Measurements from ENCODE around the gene DTX1.

DTX1 gene

DNA sequence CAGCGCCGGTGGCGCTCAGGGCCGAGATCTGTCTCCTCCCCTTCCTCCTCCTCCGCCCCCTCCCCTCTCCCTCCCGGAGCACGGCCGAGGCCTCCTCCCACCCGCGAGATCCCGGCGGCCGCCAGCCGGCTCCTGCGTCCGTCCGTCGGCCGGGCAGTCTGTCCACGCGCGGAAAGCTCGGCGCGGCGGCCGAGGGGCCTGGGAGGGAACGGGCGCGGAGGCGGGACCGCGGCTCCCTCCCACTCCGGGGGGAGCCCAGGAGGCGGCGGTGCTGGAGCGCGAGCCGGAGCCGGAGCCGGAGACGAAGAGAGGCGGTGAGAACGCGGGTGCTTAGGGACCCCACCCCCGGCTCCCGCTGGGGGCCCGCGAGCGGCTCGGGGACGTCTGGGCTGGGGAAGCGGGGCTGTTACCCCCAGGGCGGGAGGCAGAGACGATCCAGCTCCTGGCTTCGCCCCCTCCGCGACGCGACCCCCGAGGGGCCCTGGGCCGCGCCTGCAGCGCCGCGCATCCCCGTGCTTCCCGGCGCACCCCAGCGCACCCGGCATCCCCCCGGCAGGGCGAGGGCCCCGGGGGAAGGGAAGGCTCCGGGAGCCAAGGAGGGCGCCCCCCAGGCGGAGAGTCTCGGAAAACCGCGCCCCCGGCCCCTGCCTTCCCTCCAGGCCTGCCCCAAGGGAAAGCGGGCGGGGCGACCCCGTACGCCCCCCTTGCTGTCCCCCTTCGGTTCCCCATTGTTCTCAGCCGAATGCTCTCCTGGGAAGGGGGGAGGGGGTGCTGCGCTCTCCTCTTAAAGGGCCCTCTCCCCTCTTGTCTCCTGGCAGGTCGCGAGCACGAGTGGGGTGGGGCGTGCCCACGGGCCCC is at the start of gene DTX1:
TSS of gene DTX1 (plus strand) at position 100 of the 858 bp plus-strand sequence. CDS start 1,463 bp downstream, outside the sequence.
- DNase-seq (ENCODE audit: low read depth in 1 of 2, low spot score in 1 of 2), result peak in 1 of 2 donors; percentile 6

- DNase-seq (ENCODE audit: low read depth in 1 of 2, low spot score in 1 of 2), result no peak
These were observed 49.4 kb upstream of the DTX1 start for GRCh38 chr12:113007166-113007565.

GRCh38 chr12:113010701-113011100 is 45.8 kb upstream of the DTX1 start:
- no peak for DNase-seq (ENCODE audit: low read depth in 1 of 2, low spot score in 1 of 2)

DNA sequence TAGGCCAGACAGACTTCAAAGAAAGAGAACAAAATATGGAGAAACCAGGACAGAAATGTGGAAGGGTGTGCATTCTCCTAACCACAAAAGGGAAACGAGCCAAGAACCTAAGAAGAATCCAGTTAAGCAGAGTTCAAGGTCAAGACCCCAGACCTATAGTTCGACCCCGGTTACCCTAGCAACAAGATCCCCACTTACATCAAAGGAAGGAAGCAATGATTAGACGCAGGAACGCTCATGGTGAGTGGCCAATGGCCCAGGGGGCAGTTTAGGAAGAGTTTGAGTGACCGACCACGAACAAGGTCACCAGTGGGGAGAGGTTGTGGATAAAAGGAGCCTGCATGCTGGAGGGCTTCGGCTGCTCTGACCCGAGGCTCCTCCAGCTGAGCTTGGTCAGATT is 42.0 kb upstream of the DTX1 start:
- no peak for DNase-seq (ENCODE audit: low read depth in 1 of 2, low spot score in 1 of 2)

DNA sequence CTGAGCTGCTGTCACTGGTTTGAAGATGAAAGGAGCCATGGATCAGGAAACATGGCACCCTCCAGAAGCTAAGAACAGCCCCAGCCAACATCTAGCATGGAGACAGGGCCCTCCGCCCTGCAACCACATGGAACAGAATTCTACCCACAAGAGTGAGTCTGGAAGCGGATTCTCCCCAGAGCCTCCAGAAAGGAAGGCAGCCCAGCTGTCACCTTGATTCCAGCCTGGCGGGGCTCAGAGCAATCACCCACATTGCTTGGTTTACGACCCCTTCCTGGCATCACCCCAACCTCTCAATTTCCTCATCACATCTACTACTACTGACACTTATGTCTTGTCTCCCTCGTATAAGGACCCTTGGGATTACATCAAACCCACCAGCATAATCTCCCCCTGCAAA is 39.7 kb upstream of the DTX1 start:
- DNase-seq (ENCODE audit: low read depth in 1 of 2, low spot score in 1 of 2), result no peak

- DNase-seq (ENCODE audit: low read depth in 1 of 2, low spot score in 1 of 2), result no peak
These were observed 37.5 kb upstream of the DTX1 start for GRCh38 chr12:113019025-113019424.

GRCh38 chr12:113021500-113021899 is 35.0 kb upstream of the DTX1 start:
- DNase-seq (ENCODE audit: low read depth in 1 of 2, low spot score in 1 of 2), result no peak

DNA sequence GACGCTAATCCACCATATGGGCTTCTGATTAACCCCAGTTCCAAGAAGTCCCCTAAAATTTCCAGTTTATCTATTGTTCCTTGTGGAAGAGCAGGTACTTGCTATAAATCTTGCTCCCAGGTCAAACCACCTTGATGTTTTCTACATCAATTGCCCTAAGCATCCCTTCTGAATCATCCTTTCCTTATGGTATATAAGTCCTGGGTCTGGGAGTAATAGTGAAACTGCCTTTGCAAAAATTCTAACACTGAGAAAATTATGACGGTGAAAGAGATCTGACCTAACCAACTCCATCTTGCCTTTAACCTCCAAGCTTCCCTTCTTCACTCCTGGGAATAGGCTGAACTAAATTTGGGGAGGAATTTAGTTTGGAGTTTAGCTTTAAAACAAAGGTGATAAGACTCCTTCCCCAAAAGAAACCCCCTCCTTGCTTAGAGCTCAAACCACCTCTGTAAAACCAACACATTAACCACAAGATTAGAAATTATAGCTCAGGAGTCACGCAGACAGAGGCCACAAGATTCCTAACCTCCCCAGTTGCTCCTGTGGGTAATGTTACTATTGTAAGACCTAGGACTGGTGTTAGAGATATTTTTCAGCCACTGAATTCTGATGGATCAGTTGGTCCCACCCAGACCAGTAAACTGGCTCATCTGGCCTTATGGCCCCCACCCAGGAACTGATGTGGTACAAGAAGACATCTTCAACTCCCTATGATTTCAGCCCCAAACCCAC is 33.8 kb upstream of the DTX1 start:
- no peak for DNase-seq (ENCODE audit: low read depth in 1 of 2, low spot score in 1 of 2)

- DNase-seq (ENCODE audit: low read depth in 1 of 2, low spot score in 1 of 2), result no peak
These were observed 28.8 kb upstream of the DTX1 start for GRCh38 chr12:113027726-113028125.

DNA sequence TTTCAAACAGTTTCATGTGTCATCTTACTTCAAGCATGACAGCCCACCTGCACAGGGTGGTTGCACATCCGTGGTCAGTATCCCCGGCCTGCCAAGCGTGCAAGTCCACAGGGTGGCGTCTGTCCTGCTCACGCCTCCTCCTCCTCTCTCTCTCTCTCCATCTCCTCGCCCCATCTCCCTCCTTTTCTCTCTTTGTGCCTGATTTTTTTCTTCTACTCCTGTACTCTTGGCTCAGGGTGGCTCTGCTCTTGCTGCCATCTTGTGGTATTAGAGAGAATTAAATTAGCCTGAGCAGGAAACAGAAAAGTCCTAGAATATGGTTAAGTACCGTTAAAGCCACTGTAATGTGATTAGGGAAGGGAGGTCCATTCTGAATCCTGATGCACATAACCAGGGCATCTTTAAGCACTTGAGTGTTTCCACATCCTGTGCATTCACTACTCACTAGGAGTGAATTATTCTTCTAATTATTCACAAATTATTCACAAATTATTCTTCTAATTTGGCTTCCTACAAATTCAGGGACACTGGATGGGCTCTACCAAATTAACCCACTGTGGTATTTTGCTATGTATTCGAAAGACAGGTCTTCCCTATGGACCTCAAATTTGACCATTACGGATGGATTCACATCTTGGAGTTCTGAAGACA is 25.5 kb upstream of the DTX1 start:
- DNase-seq (ENCODE audit: low read depth in 1 of 2, low spot score in 1 of 2), result no peak

- DNase-seq (ENCODE audit: low read depth in 1 of 2, low spot score in 1 of 2), result no peak
These were observed 16.6 kb upstream of the DTX1 start for GRCh38 chr12:113039911-113040445.

DNA sequence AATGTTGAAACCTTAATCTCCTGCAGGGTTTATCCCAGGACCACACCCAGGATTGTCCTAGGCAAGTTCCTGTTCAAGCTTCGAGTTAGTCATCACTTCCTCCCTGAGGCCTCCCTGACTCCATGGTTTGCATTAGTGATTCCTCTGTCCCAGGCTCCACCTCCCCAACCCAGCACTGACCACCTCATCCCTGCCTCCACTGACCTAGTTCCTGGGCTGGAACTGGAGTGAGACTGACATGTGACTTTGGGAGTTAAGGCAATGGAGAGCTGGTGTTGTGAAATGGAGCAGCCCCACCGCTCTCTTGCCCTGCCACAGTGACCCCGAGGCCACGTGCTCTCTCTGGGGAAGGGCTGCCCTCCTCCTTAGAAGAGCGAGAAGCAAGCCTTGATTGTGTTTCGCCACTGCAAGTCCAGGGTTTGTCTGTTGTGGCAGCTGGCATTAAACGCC is 15.8 kb upstream of the DTX1 start:
- DNase-seq (ENCODE audit: low read depth in 1 of 2, low spot score in 1 of 2), result no peak

- DNase-seq (ENCODE audit: low read depth in 1 of 2, low spot score in 1 of 2), result no peak
These were observed 15.0 kb upstream of the DTX1 start for GRCh38 chr12:113041560-113041959.

- DNase-seq (ENCODE audit: low read depth in 1 of 2, low spot score in 1 of 2), result no peak
These were observed 13.3 kb upstream of the DTX1 start for GRCh38 chr12:113043240-113043639.

GRCh38 chr12:113044516-113044915 is 12.0 kb upstream of the DTX1 start:
- DNase-seq (ENCODE audit: low read depth in 1 of 2, low spot score in 1 of 2), result no peak

- DNase-seq (ENCODE audit: low read depth in 1 of 2, low spot score in 1 of 2), result peak; percentile 23 to 39
These were observed 7.8 kb upstream of the DTX1 start for GRCh38 chr12:113048716-113049127.

GRCh38 chr12:113049976-113050742 is 6.4 kb upstream of the DTX1 start:
- DNase-seq (ENCODE audit: low read depth in 1 of 2, low spot score in 1 of 2), result no peak

- no peak for DNase-seq (ENCODE audit: low read depth in 1 of 2, low spot score in 1 of 2)
These were observed 5.7 kb upstream of the DTX1 start for GRCh38 chr12:113050795-113051194.

DNA sequence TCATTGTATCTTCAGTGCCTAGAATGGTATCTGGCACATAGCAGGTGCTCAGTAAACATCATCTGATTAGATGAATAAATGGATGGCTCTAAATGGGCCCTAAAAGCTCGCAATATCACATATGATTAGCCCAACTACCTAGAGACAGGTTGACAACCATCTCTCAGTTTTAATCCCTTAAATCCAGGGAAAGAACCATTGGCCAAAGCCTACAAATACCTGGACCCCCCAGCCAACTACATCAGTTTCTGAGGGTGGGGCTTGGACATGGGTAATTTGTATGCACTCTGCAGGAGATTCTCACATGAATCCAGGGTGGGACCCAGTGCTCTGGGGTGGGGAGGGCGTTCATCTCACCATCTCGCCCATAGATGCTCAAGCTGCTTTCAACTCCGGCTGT is 4.8 kb upstream of the DTX1 start:
- no peak for DNase-seq (ENCODE audit: low read depth in 1 of 2, low spot score in 1 of 2)

- DNase-seq (ENCODE audit: low read depth in 1 of 2, low spot score in 1 of 2), result no peak
These were observed 4.2 kb upstream of the DTX1 start for GRCh38 chr12:113052326-113052725.

All from activated T-helper 1 cell treated with anti-CD3 and anti-CD28 coated beads, Interleukin-2, amount 50 U/mL, for 16 hours (primary cell).